Body of pancreas (tissue), 4 donors: ENCODE results near the gene ABCC1.

Experiments
- POLR2A ChIP-seq, 3 donors: fragments of 450-650 bp; IDR thresholded peaks; one replicate each; pipeline ENCODE4 v1.6.1; 2016; ENCODE audit warnings: antibody characterized with exemption in 3 of 3, mild to moderate bottlenecking in 2 of 3
- TF ChIP-seq, protein P1 (sequence below), 7 experiments: fragments of 450-650 bp in 4 of 7; fragments of 200-600 bp in 3 of 7; sonication (generic) in 3 of 7; IDR thresholded peaks; one replicate each; pipeline ENCODE4 v1.5.1; 2016 to 2019; ENCODE audit warnings: antibody characterized with exemption in 7 of 7

GRCh38 chr16:16171332-16171919 lies 222.0 kb downstream of the ABCC1 start:
- TF ChIP-seq, protein P1, sequence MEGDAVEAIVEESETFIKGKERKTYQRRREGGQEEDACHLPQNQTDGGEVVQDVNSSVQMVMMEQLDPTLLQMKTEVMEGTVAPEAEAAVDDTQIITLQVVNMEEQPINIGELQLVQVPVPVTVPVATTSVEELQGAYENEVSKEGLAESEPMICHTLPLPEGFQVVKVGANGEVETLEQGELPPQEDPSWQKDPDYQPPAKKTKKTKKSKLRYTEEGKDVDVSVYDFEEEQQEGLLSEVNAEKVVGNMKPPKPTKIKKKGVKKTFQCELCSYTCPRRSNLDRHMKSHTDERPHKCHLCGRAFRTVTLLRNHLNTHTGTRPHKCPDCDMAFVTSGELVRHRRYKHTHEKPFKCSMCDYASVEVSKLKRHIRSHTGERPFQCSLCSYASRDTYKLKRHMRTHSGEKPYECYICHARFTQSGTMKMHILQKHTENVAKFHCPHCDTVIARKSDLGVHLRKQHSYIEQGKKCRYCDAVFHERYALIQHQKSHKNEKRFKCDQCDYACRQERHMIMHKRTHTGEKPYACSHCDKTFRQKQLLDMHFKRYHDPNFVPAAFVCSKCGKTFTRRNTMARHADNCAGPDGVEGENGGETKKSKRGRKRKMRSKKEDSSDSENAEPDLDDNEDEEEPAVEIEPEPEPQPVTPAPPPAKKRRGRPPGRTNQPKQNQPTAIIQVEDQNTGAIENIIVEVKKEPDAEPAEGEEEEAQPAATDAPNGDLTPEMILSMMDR (IDR thresholded peaks at IDR 0.05), result no peak
- TF ChIP-seq POLR2A (IDR thresholded peaks at IDR 0.05), result no peak
